Measurements from ENCODE around the gene MED12L. TPM values are rescaled to one million over a fixed set of nuclear protein-coding genes. Genes with fewer than 3 reads are reported as not detected.

Gene MED12L
- total RNA-seq, 4 donors from 2014 or later = 0.19 to 0.83 (median 0.41) TPM

- intact Hi-C loops (cut with DNase I) = no loop called here
- Histone ChIP-seq H3K27me3 (no peaks in the 10 kb centered on the region), H3K4me1 (no peaks in the 10 kb centered on the region), H3K4me3 (no peak overlapping the region), H3K9me3 (no peaks in the 10 kb centered on the region), H3K36me3 (no peaks in the 10 kb centered on the region), H3K27ac (replicated peaks in 1 of 4) (no peak overlapping the region)
- TF ChIP-seq POLR2A (IDR thresholded peaks at IDR 0.05; ENCODE audit: low read depth) = no peak
- TF ChIP-seq CTCF (IDR thresholded peaks at IDR 0.05) = no peak
- no peak for TF ChIP-seq EP300 (IDR thresholded peaks at IDR 0.05)
- no peak for TF ChIP-seq POLR2AphosphoS5 (IDR thresholded peaks at IDR 0.05)
- WGBS = 60% methylated on average over 3 of the region's 3 CpGs
- no peak for DNase-seq (ENCODE audit: extremely low spot score)
Observed at GRCh38 chr3:151446002-151446340, 360.5 kb downstream of the MED12L start.

- WGBS = 42% methylated on average over 1 of the region's 1 CpG
- Histone ChIP-seq H3K27me3 (no peaks in the 10 kb centered on the region), H3K27ac (replicated peaks in 1 of 4) (no peak overlapping the region), H3K36me3 (no peaks in the 10 kb centered on the region), H3K4me1 (peaks cover 0 to 8% (median 0%) of the 10 kb centered on the region in 4 donors), H3K9me3 (no peaks in the 10 kb centered on the region), H3K4me3 (no peak overlapping the region)
- intact Hi-C loops (cut with DNase I) = no loop called here
- TF ChIP-seq EP300 (IDR thresholded peaks at IDR 0.05) (no peak), CTCF (IDR thresholded peaks at IDR 0.05) (no peak), POLR2A (IDR thresholded peaks at IDR 0.05; ENCODE audit: low read depth) (no peak), POLR2AphosphoS5 (IDR thresholded peaks at IDR 0.05) (no peak)
- DNase-seq (ENCODE audit: extremely low spot score) = no peak
Observed at GRCh38 chr3:151452368-151452767, 366.9 kb downstream of the MED12L start.

- Histone ChIP-seq H3K27me3 (no peaks in the 10 kb centered on the region), H3K4me1 (peaks cover 0 to 8% (median 0%) of the 10 kb centered on the region in 4 donors), H3K4me3 (no peak overlapping the region), H3K36me3 (no peaks in the 10 kb centered on the region), H3K27ac (replicated peaks in 1 of 4) (no peak overlapping the region), H3K9me3 (no peaks in the 10 kb centered on the region)
- WGBS = 45% methylated on average over 2 of the region's 2 CpGs
- no peak for TF ChIP-seq POLR2A (IDR thresholded peaks at IDR 0.05; ENCODE audit: low read depth)
- no peak for TF ChIP-seq EP300 (IDR thresholded peaks at IDR 0.05)
- TF ChIP-seq POLR2AphosphoS5 (IDR thresholded peaks at IDR 0.05) = no peak
- TF ChIP-seq CTCF (IDR thresholded peaks at IDR 0.05) = no peak
- no peak for DNase-seq (ENCODE audit: extremely low spot score)
- intact Hi-C loops (cut with DNase I) = no loop called here
Observed at GRCh38 chr3:151452841-151453240, 367.4 kb downstream of the MED12L start.

GRCh38 chr3:151456065-151456464, 370.6 kb downstream of the MED12L start:
- no peak for DNase-seq (ENCODE audit: extremely low spot score)
- peaks cover 0 to 10% (median 2%) of the 10 kb centered on the region in 4 donors for H3K27me3 ChIP-seq
- H3K9me3 ChIP-seq = no peaks in the 10 kb centered on the region
- intact Hi-C loops (cut with DNase I) = no loop called here
- peaks cover 5 to 17% (median 10%) of the 10 kb centered on the region in 4 donors for H3K4me1 ChIP-seq
- 96% methylated on average over 3 of the region's 3 CpGs for WGBS
- TF ChIP-seq POLR2AphosphoS5 (IDR thresholded peaks at IDR 0.05) (no peak), CTCF (IDR thresholded peaks at IDR 0.05) (no peak), POLR2A (IDR thresholded peaks at IDR 0.05; ENCODE audit: low read depth) (no peak), EP300 (IDR thresholded peaks at IDR 0.05) (no peak)
- H3K36me3 ChIP-seq = no peaks in the 10 kb centered on the region
- no peak overlapping the region for H3K4me3 ChIP-seq
- H3K27ac ChIP-seq (replicated peaks in 1 of 4) = no peak overlapping the region

- Histone ChIP-seq H3K27me3 (peaks cover 0 to 10% (median 3%) of the 10 kb centered on the region in 4 donors), H3K9me3 (no peaks in the 10 kb centered on the region), H3K36me3 (no peaks in the 10 kb centered on the region), H3K4me1 (peaks cover 5 to 14% (median 10%) of the 10 kb centered on the region in 4 donors), H3K27ac (replicated peaks in 1 of 4) (no peak overlapping the region), H3K4me3 (peak overlapping the region in 1 of 4 donors; percentile 1)
- no peak for TF ChIP-seq POLR2AphosphoS5 (IDR thresholded peaks at IDR 0.05)
- TF ChIP-seq CTCF (IDR thresholded peaks at IDR 0.05) = no peak
- TF ChIP-seq POLR2A (IDR thresholded peaks at IDR 0.05; ENCODE audit: low read depth) = no peak
- no peak for TF ChIP-seq EP300 (IDR thresholded peaks at IDR 0.05)
- 37% methylated on average over 3 of the region's 3 CpGs for WGBS
- intact Hi-C loops (cut with DNase I) = no loop called here
- DNase-seq (ENCODE audit: extremely low spot score) = no peak
Observed at GRCh38 chr3:151459358-151459757, 373.9 kb downstream of the MED12L start.
